CD8-positive, alpha-beta memory T cell (primary cell): ENCODE measurements around the gene PLIN5. TPM values are rescaled to one million over a fixed set of nuclear protein-coding genes. Genes with fewer than 3 reads are reported as not detected.

Experiments used
- CTCF ChIA-PET: fragments of 350-600 bp; sonication (Branson Sonifier 250); formaldehyde crosslinking; loops from one replicate; lab custom pipeline; 2021; ENCODE audit warnings: antibody characterized with exemption; lab: Charles Lee
- POLR2A ChIA-PET: fragments of 350-600 bp; sonication (Branson Sonifier 250); formaldehyde crosslinking; loops from one replicate; lab custom pipeline; 2021; ENCODE audit warnings: antibody characterized with exemption; lab: Charles Lee
- DNase-seq, 5 donors: peaks; one replicate each; pipeline versions ENCODE4 v3.0.0 to v3.0.0-alpha.2; 2020 to 2022; ENCODE audit warnings: mixed read lengths in 1 of 5
- H3K27ac ChIP-seq: one replicate; pipeline ENCODE4 v1.7.0; 2013; ENCODE audit warnings: low read depth, mild to moderate bottlenecking, low read length, moderate library complexity
- H3K27me3 ChIP-seq: 2 replicates; pipeline ENCODE4 v1.7.0; 2013; ENCODE audit warnings: low read length, mild to moderate bottlenecking; ENCODE audit not compliant: insufficient read depth, poor library complexity, severe bottlenecking
- H3K36me3 ChIP-seq: 2 replicates; pipeline ENCODE4 v1.7.0; 2013; ENCODE audit warnings: mild to moderate bottlenecking, low read length, moderate library complexity; ENCODE audit not compliant: insufficient read depth
- H3K4me1 ChIP-seq: 2 replicates; pipeline ENCODE4 v1.7.0; 2013; ENCODE audit warnings: mild to moderate bottlenecking, low read length, moderate library complexity; ENCODE audit not compliant: insufficient read depth
- H3K4me3 ChIP-seq: 2 replicates; pipeline ENCODE4 v1.7.0; 2013; ENCODE audit warnings: mild to moderate bottlenecking, low read length
- H3K9me3 ChIP-seq: 2 replicates; pipeline ENCODE4 v1.7.0; 2013; ENCODE audit warnings: mild to moderate bottlenecking, low read length
- H3K27ac Mint-ChIP-seq, 8 donors: one replicate each; pipeline ENCODE4 v1.8.0; 2020 to 2021; ENCODE audit warnings: mixed read lengths in 8 of 8, mild to moderate bottlenecking in 6 of 8, inconsistent platforms in 3 of 8, moderate library complexity in 3 of 8
- H3K27me3 Mint-ChIP-seq, 2 donors: one replicate each; pipeline ENCODE4 v1.8.0; 2020 to 2021; ENCODE audit warnings: mixed read lengths in 2 of 2, mild to moderate bottlenecking in 1 of 2, moderate library complexity in 1 of 2
- H3K36me3 Mint-ChIP-seq, 3 donors: one replicate each; pipeline ENCODE4 v1.8.0; 2020 to 2021; ENCODE audit warnings: mixed read lengths in 3 of 3, inconsistent platforms in 1 of 3, mild to moderate bottlenecking in 1 of 3
- H3K4me1 Mint-ChIP-seq, 3 donors: one replicate each; pipeline ENCODE4 v1.8.0; 2020 to 2021; ENCODE audit warnings: mixed read lengths in 3 of 3, inconsistent platforms in 1 of 3, mild to moderate bottlenecking in 1 of 3
- H3K4me3 Mint-ChIP-seq, 7 donors: one replicate each; pipeline ENCODE4 v1.8.0; 2020 to 2021; ENCODE audit warnings: mixed read lengths in 7 of 7, mild to moderate bottlenecking in 6 of 7, moderate library complexity in 4 of 7, inconsistent platforms in 2 of 7
- H3K9me3 Mint-ChIP-seq, 5 donors: one replicate each; pipeline ENCODE4 v1.8.0; 2020 to 2022; ENCODE audit warnings: mixed read lengths in 5 of 5, mild to moderate bottlenecking in 3 of 5, moderate library complexity in 2 of 5, inconsistent platforms in 1 of 5
- polyA plus RNA-seq: library from polyadenylated mRNA; unstranded; fragments of 300-500 nt; fragmentation: Illumina TruSeq; gene quantifications from one replicate; pipeline ENCODE4 v1.2.3, GENCODE V29; 2021
- total RNA-seq, 2 experiments: library from RNA; stranded (reverse); gene quantifications; one replicate each; pipeline ENCODE4 v1.2.3, GENCODE V29; 2021

The PLIN5 gene
- total and polyA plus RNA-seq, 3 experiments from 2014 or later: 0.29 TPM; not detected in 2

- Histone ChIP-seq H3K4me1 (no peaks in the 10 kb centered on the region), H3K9me3 (no peaks in the 10 kb centered on the region), H3K27me3 (no peaks in the 10 kb centered on the region), H3K36me3 (no peaks in the 10 kb centered on the region), H3K27ac (no peak within 1 kb of the TSS), H3K4me3 (no peak within 1 kb of the TSS)
- ChIA-PET POLR2A (no interaction called here), CTCF (no interaction called here)
- no peak for DNase-seq
- Mint-ChIP-seq H3K27ac (no peak within 1 kb of the TSS), H3K9me3 (no peaks in the 10 kb centered on the region), H3K27me3 (peaks cover 7 to 8% of the 10 kb centered on the region in 2 donors), H3K4me3 (no peak within 1 kb of the TSS), H3K36me3 (no peaks in the 10 kb centered on the region), H3K4me1 (no peaks in the 10 kb centered on the region)
Measured at GRCh38 chr19:4518345-4519171, 16.5 kb downstream of the PLIN5 start, which contains the start of gene PLIN4. TSS of gene PLIN4 (minus strand) at chr19:4518486. CDS start at chr19:4518272, 214 bp downstream.

DNA sequence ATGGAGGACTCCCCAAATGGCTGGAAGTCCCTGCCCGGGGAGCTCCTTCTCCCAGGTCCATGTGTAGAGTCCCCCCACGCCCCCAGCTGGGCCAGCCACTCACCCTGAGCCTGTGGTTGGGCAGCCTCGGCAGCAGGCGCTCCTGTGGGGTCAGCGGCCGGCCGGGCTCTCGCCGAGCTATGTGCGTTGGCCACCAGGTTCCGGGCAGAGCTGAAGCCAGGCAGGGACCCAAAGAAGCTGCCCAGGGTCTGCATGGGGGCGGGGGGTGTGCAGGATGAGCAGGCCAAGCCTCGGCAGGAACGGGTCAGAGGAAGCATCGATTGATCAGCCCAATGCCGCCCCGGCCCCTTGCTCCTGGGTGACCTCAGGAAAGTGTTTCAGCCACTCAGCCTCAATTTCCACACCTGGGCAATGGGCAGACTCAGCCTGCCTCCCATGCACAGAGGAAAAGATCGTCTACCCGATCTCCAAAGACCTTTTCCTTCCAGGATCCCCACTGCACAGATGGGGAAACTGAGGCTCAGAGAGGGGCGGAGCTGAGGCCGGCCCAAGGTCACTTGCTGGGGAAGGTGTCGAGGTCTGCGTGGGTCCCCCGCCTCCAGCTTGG lies 17.5 kb downstream of the PLIN5 start:
- Histone ChIP-seq H3K27me3 (no peaks in the 10 kb centered on the region), H3K4me1 (no peaks in the 10 kb centered on the region), H3K4me3 (no peak overlapping the region), H3K9me3 (no peaks in the 10 kb centered on the region), H3K36me3 (no peaks in the 10 kb centered on the region), H3K27ac (no peak overlapping the region)
- Mint-ChIP-seq H3K9me3 (no peaks in the 10 kb centered on the region), H3K4me1 (no peaks in the 10 kb centered on the region), H3K27ac (no peak overlapping the region), H3K36me3 (no peaks in the 10 kb centered on the region), H3K27me3 (peaks cover 7 to 8% of the 10 kb centered on the region in 2 donors), H3K4me3 (no peak overlapping the region)
- no peak for DNase-seq
- ChIA-PET POLR2A (no interaction called here), CTCF (no interaction called here)

DNA sequence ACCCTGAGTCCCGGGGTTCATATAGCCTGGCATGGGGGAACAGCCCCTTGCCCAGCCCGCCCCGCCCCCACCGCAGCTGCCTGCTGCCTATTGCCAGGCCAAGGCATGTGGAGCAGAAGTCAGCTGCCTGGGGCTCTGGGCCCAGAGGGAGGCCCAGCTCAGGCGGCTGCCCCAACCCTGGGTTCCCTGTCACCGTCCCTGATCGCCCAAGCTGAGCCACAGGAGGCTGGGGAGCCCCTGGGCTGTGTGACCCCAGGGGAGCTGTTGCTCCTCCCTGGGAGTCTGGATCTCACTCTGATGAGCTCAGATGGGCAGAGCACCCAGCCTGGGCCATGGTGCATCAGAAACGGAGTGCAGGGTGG lies 18.1 kb downstream of the PLIN5 start:
- CTCF ChIA-PET: no interaction called here
- no peaks in the 10 kb centered on the region for H3K36me3 ChIP-seq
- DNase-seq: no peak
- Mint-ChIP-seq H3K4me1 (no peaks in the 10 kb centered on the region), H3K4me3 (no peak overlapping the region), H3K27me3 (peaks cover 6 to 8% of the 10 kb centered on the region in 2 donors), H3K27ac (no peak overlapping the region), H3K36me3 (no peaks in the 10 kb centered on the region), H3K9me3 (no peaks in the 10 kb centered on the region)
- no peaks in the 10 kb centered on the region for H3K9me3 ChIP-seq
- no peaks in the 10 kb centered on the region for H3K4me1 ChIP-seq
- H3K27me3 ChIP-seq: no peaks in the 10 kb centered on the region
- no peak overlapping the region for H3K27ac ChIP-seq
- POLR2A ChIA-PET: no interaction called here
- H3K4me3 ChIP-seq: no peak overlapping the region

DNA sequence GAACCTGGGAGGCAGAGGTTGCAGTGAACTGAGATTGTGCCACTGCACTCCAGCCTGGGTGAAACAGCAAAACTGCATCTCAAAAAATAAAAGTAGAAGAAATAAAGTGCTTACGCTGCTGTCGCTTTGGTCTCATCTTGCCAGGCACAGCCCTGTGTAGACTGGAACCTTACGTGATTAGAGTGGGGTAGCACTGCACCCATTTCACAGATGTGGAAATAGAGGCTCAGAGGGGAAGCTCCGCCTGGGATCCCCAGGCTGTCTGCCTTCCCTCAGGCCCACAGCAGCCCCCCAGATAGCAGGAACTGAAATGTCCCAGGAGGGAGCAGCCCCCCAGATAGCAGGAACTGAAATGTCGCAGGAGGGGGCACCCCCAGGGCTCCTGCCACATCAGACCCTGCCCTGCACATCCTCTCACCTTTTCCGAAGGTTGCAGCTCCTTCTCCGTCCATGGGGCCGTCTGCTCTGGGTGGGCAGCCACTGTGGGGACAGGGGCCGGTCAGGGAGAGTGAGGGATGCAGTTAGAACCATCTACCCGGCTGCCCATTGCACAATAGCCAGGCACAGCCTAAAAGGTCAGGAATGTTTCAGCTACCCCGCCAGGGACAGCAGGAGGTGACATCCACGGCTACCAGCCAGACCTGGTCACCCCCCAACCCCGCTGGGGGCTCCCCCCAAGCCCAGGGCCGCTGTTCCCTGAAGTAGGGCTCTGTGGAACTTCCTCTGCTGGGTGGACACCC lies 18.7 kb downstream of the PLIN5 start:
- no peaks in the 10 kb centered on the region for H3K27me3 ChIP-seq
- Mint-ChIP-seq H3K9me3 (no peaks in the 10 kb centered on the region), H3K4me1 (no peaks in the 10 kb centered on the region)

DNA sequence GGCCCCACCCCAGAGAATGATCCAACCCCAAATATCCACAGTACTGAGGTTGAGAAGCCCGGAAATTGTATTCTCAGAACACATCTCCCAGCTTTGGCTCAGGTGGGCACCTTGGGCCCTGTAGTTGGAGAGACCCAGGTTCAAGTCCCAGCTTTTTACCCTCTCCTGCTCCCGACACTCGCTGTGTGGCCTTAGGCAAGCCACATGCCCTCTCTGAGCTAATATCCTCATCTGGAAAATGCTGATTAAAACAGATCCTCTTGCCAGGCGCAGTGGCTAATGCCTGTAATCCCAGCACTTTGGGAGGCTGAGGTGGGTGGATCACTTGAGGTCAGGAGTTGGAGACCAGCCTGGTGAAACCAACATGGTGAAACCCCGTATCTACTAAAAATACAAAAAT lies 19.3 kb downstream of the PLIN5 start:
- H3K4me1 ChIP-seq: no peaks in the 10 kb centered on the region
- no peak overlapping the region for H3K4me3 Mint-ChIP-seq
- CTCF ChIA-PET: interaction anchor here (1.2 kb wide), 1 partner anchor 9 kb away, joined by 6 read pairs; no protein-coding TSS in a partner anchor
- H3K36me3 ChIP-seq: no peaks in the 10 kb centered on the region
- DNase-seq: no peak
- no peak overlapping the region for H3K27ac Mint-ChIP-seq
- H3K9me3 ChIP-seq: no peaks in the 10 kb centered on the region
- POLR2A ChIA-PET: no interaction called here
- no peaks in the 10 kb centered on the region for H3K36me3 Mint-ChIP-seq
- H3K27ac ChIP-seq: no peak overlapping the region
- H3K27me3 ChIP-seq: no peaks in the 10 kb centered on the region
- no peaks in the 10 kb centered on the region for H3K9me3 Mint-ChIP-seq
- H3K4me1 Mint-ChIP-seq: no peaks in the 10 kb centered on the region
- no peak overlapping the region for H3K4me3 ChIP-seq
- peaks cover 0 to 8% of the 10 kb centered on the region in 2 donors for H3K27me3 Mint-ChIP-seq

More for the DNA sequence above, 18.7 kb downstream of the PLIN5 start:
- Histone ChIP-seq H3K4me1 (no peaks in the 10 kb centered on the region), H3K36me3 (no peaks in the 10 kb centered on the region), H3K9me3 (no peaks in the 10 kb centered on the region), H3K27ac (no peak overlapping the region), H3K4me3 (no peak overlapping the region)
- H3K36me3 Mint-ChIP-seq: no peaks in the 10 kb centered on the region
- ChIA-PET POLR2A (no interaction called here), CTCF (interaction anchor here (1.2 kb wide), 1 partner anchor 9 kb away, joined by 6 read pairs; no protein-coding TSS in a partner anchor)
- H3K27ac Mint-ChIP-seq: peak overlapping the region in 1 of 8 donors; percentile 10
- peaks cover 3 to 8% of the 10 kb centered on the region in 2 donors for H3K27me3 Mint-ChIP-seq
- no peak for DNase-seq
- H3K4me3 Mint-ChIP-seq: no peak overlapping the region

DNA sequence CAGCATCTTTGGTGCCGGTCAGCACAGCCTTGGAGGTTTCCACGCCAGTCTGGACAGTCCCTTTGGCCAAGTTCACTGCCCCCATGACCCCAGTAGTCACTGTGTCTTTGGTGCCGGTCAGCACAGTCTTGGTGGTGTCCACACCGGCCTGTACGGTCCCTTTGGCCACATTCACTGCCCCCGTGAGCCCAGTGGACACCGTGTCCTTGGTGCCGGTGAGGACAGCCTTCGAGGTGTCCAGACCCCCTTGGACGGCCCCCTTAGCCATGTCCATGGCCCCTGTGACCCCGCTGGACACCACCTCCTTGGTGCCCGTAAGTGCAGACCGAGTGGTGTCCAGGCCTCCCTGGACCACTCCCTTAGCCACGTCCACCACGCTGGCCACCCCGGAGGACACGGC lies 21.8 kb downstream of the PLIN5 start:
- H3K9me3 ChIP-seq: no peaks in the 10 kb centered on the region
- H3K27me3 ChIP-seq: no peaks in the 10 kb centered on the region
- ChIA-PET POLR2A (no interaction called here), CTCF (interaction anchor here (1.7 kb wide), 1 partner anchor 10 kb away, joined by 3 read pairs; no protein-coding TSS in a partner anchor)
- Mint-ChIP-seq H3K4me3 (no peak overlapping the region), H3K4me1 (no peaks in the 10 kb centered on the region), H3K9me3 (no peaks in the 10 kb centered on the region), H3K27ac (no peak overlapping the region), H3K36me3 (no peaks in the 10 kb centered on the region), H3K27me3 (no peaks in the 10 kb centered on the region)
- H3K4me1 ChIP-seq: no peaks in the 10 kb centered on the region
- H3K36me3 ChIP-seq: no peaks in the 10 kb centered on the region
- H3K27ac ChIP-seq: no peak overlapping the region
- no peak for DNase-seq
- no peak overlapping the region for H3K4me3 ChIP-seq

DNA sequence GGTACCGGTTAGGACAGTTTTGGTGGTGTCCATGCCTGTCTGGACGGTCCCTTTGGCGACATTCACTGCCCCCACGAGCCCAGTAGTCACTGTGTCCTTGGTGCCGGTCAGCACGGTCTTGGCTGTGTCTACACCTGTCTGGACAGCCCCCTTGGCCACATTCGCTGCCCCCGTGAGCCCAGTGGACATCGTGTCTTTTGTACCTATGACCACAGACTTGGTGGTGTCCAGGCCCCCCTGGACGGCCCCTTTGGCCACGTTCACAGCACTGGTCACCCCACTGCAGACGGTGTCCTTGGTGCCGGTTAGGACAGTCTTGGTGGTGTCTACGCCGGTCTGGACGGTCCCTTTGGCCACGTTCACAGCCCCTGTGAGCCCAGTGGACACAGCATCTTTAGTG lies 23.0 kb downstream of the PLIN5 start:
- Mint-ChIP-seq H3K9me3 (no peaks in the 10 kb centered on the region), H3K36me3 (no peaks in the 10 kb centered on the region), H3K27ac (no peak overlapping the region), H3K4me3 (no peak overlapping the region), H3K4me1 (no peaks in the 10 kb centered on the region), H3K27me3 (no peaks in the 10 kb centered on the region)
- ChIA-PET CTCF (no interaction called here), POLR2A (no interaction called here)
- Histone ChIP-seq H3K27me3 (no peaks in the 10 kb centered on the region), H3K4me3 (no peak overlapping the region), H3K4me1 (no peaks in the 10 kb centered on the region), H3K36me3 (no peaks in the 10 kb centered on the region), H3K9me3 (no peaks in the 10 kb centered on the region), H3K27ac (no peak overlapping the region)
- no peak for DNase-seq
